ENCODE results near the gene KDM7A. TPM values are rescaled to one million over a fixed set of nuclear protein-coding genes. Genes with fewer than 3 reads are reported as not detected.

The KDM7A gene
- total and polyA plus RNA-seq, 10 of the 15 experiments (the other 5 are each of a cell fraction or from before 2014, with no cell fraction given): 0.07 to 0.96 (median 0.74) TPM

DNA sequence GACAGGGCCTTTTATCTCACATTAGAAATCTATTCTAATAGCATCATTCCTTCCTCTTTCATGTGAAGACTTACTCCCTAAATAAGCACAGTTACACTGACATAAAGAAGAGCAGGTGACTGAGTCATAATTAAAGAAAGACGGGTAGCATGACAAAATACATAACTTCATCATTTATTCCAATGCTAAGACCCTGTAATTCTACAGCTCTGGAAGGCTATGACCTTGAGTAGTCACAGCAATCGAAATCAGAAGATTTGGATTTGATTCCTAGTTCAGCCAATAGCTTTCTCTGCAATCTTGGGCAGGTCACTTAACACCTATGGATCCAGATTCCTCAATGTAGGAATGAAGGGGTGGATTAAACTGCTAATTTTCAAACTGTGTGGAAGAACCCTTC lies 42.7 kb downstream of the KDM7A start:
- TF ChIP-seq MYC (IDR thresholded peaks at IDR 0.05; ENCODE audit: insufficient read depth, insufficient read length, insufficient replicate concordance, low read length, severe bottlenecking) (no peak), BACH1 (IDR thresholded peaks at IDR 0.05; ENCODE audit: borderline replicate concordance) (no peak), ZSCAN29 (IDR thresholded peaks at IDR 0.05) (no peak), POLR2AphosphoS2 (IDR thresholded peaks at IDR 0.05; ENCODE audit: low read depth, low read length) (no peak)
- TF ChIP-seq, protein P1, sequence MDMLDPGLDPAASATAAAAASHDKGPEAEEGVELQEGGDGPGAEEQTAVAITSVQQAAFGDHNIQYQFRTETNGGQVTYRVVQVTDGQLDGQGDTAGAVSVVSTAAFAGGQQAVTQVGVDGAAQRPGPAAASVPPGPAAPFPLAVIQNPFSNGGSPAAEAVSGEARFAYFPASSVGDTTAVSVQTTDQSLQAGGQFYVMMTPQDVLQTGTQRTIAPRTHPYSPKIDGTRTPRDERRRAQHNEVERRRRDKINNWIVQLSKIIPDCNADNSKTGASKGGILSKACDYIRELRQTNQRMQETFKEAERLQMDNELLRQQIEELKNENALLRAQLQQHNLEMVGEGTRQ (IDR thresholded peaks at IDR 0.05; ENCODE audit: borderline replicate concordance, low read depth, low read length): no peak
- TF ChIP-seq, protein P2, sequence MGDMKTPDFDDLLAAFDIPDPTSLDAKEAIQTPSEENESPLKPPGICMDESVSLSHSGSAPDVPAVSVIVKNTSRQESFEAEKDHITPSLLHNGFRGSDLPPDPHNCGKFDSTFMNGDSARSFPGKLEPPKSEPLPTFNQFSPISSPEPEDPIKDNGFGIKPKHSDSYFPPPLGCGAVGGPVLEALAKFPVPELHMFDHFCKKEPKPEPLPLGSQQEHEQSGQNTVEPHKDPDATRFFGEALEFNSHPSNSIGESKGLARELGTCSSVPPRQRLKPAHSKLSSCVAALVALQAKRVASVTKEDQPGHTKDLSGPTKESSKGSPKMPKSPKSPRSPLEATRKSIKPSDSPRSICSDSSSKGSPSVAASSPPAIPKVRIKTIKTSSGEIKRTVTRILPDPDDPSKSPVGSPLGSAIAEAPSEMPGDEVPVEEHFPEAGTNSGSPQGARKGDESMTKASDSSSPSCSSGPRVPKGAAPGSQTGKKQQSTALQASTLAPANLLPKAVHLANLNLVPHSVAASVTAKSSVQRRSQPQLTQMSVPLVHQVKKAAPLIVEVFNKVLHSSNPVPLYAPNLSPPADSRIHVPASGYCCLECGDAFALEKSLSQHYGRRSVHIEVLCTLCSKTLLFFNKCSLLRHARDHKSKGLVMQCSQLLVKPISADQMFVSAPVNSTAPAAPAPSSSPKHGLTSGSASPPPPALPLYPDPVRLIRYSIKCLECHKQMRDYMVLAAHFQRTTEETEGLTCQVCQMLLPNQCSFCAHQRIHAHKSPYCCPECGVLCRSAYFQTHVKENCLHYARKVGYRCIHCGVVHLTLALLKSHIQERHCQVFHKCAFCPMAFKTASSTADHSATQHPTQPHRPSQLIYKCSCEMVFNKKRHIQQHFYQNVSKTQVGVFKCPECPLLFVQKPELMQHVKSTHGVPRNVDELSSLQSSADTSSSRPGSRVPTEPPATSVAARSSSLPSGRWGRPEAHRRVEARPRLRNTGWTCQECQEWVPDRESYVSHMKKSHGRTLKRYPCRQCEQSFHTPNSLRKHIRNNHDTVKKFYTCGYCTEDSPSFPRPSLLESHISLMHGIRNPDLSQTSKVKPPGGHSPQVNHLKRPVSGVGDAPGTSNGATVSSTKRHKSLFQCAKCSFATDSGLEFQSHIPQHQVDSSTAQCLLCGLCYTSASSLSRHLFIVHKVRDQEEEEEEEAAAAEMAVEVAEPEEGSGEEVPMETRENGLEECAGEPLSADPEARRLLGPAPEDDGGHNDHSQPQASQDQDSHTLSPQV (IDR thresholded peaks at IDR 0.05): no peak
- TF ChIP-seq, protein P3, sequence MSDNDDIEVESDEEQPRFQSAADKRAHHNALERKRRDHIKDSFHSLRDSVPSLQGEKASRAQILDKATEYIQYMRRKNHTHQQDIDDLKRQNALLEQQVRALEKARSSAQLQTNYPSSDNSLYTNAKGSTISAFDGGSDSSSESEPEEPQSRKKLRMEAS (IDR thresholded peaks at IDR 0.05; ENCODE audit: low read depth, low read length): no peak
- TF ChIP-seq, protein P4, sequence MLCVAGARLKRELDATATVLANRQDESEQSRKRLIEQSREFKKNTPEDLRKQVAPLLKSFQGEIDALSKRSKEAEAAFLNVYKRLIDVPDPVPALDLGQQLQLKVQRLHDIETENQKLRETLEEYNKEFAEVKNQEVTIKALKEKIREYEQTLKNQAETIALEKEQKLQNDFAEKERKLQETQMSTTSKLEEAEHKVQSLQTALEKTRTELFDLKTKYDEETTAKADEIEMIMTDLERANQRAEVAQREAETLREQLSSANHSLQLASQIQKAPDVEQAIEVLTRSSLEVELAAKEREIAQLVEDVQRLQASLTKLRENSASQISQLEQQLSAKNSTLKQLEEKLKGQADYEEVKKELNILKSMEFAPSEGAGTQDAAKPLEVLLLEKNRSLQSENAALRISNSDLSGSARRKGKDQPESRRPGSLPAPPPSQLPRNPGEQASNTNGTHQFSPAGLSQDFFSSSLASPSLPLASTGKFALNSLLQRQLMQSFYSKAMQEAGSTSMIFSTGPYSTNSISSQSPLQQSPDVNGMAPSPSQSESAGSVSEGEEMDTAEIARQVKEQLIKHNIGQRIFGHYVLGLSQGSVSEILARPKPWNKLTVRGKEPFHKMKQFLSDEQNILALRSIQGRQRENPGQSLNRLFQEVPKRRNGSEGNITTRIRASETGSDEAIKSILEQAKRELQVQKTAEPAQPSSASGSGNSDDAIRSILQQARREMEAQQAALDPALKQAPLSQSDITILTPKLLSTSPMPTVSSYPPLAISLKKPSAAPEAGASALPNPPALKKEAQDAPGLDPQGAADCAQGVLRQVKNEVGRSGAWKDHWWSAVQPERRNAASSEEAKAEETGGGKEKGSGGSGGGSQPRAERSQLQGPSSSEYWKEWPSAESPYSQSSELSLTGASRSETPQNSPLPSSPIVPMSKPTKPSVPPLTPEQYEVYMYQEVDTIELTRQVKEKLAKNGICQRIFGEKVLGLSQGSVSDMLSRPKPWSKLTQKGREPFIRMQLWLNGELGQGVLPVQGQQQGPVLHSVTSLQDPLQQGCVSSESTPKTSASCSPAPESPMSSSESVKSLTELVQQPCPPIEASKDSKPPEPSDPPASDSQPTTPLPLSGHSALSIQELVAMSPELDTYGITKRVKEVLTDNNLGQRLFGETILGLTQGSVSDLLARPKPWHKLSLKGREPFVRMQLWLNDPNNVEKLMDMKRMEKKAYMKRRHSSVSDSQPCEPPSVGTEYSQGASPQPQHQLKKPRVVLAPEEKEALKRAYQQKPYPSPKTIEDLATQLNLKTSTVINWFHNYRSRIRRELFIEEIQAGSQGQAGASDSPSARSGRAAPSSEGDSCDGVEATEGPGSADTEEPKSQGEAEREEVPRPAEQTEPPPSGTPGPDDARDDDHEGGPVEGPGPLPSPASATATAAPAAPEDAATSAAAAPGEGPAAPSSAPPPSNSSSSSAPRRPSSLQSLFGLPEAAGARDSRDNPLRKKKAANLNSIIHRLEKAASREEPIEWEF (IDR thresholded peaks at IDR 0.05; ENCODE audit: insufficient replicate concordance, low read depth, low read length): no peak
- ATAC-seq: no peak
- Histone ChIP-seq H3K4me3 (no peak overlapping the region), H3K36me3 (ENCODE audit: control insufficient read depth in 2 of 2, insufficient read depth in 2 of 2, low read length in 1 of 2) (no peaks in the 10 kb centered on the region), H4K20me1 (ENCODE audit: control insufficient read depth, insufficient read depth) (no peaks in the 10 kb centered on the region), H3K79me2 (ENCODE audit: control insufficient read depth, insufficient read depth, low read length) (no peaks in the 10 kb centered on the region), H3K27ac (ENCODE audit: control insufficient read depth, insufficient read depth) (no peak overlapping the region), H2AFZ (ENCODE audit: control insufficient read depth, low read depth, low read length) (no peak overlapping the region), H3K4me1 (ENCODE audit: control insufficient read depth, insufficient read depth, low read length) (no peaks in the 10 kb centered on the region), H3K27me3 (replicated peaks in 1 of 2; ENCODE audit: control insufficient read depth in 2 of 2, insufficient read depth in 2 of 2, low read length in 1 of 2) (no peaks in the 10 kb centered on the region; a peak in 1 of 4 replicates), H3K9ac (ENCODE audit: control insufficient read depth, insufficient read depth, low read length) (no peak overlapping the region), H3K4me2 (ENCODE audit: control insufficient read depth, insufficient read depth) (no peak overlapping the region), H3K9me3 (replicated peaks; ENCODE audit: control insufficient read depth, insufficient read depth, low read length) (no peaks in the 10 kb centered on the region)
- RAD21 ChIA-PET (ENCODE audit: unreplicated experiment): no interaction called here
- intact Hi-C loops (cut with micrococcal nuclease; ENCODE audit: unreplicated experiment): no loop called here
- WGBS (ENCODE audit: insufficient coverage, insufficient replicate concordance, low lambda C conversion rate, missing lambda C conversion rate): 34% methylated on average over 2 of the region's 2 CpGs
- SMC1A ChIA-PET (ENCODE audit: uncharacterized antibody, unreplicated experiment): interaction anchor here (1.0 to 1.1 kb wide), 2 partner anchors 12 to 49 kb away, joined by 3 read pairs; no protein-coding TSS in a partner anchor
- DNase-seq (ENCODE audit: low read depth, low spot score): no peak
- CTCF ChIA-PET: no interaction called here
- POLR2A ChIA-PET: no interaction called here
- in situ Hi-C loops (cut with MboI): no loop called here
- no TSS peak for BruUV-seq (replicated peaks)
- FAIRE-seq: no peak

Data from GM12878 (cell line).